Brain microvascular endothelial cell (primary cell): Measurements from ENCODE around the gene SPATA1.

Source experiments
- DNase-seq: peaks from one replicate; pipeline ENCODE4 v3.0.0-alpha.2; 2020
- H3K27ac ChIP-seq: fragments of 250-450 bp; sonication (Bioruptor Pico); 2 replicates; pipeline ENCODE4 v1.5.1; 2020; ENCODE audit warnings: mild to moderate bottlenecking, moderate library complexity
- H3K27me3 ChIP-seq: fragments of 250-450 bp; sonication (Bioruptor Pico); replicated peaks from 2 replicates; pipeline ENCODE4 v1.5.1; 2020; ENCODE audit warnings: mild to moderate bottlenecking
- H3K36me3 ChIP-seq: fragments of 250-450 bp; sonication (Bioruptor Pico); replicated peaks from 2 replicates; pipeline ENCODE4 v1.5.1; 2020; ENCODE audit warnings: mild to moderate bottlenecking
- H3K4me3 ChIP-seq: 2 replicates; pipeline ENCODE4 v1.5.1; 2011; ENCODE audit warnings: low read depth, mild to moderate bottlenecking, control low read depth, low read length, moderate library complexity
- CTCF ChIP-seq: IDR thresholded peaks from 2 replicates; pipeline ENCODE4 v1.5.1; 2011; ENCODE audit warnings: low read depth, mild to moderate bottlenecking, moderate library complexity, low read length, control low read depth, inconsistent platforms; ENCODE audit errors: missing control alignments
- in situ Hi-C: cut with HindIII; loops from 2 replicates; pipeline ENCODE4 v1.10.0; 2017; ENCODE audit warnings: low sequenced_read_pairs, low pct_ligation_motif_present

SPATA1 gene

GRCh38 chr1:84541679-84542078 is 35.5 kb downstream of the SPATA1 start:
- in situ Hi-C loops, result no loop called here
- H3K36me3 ChIP-seq, result no peaks in the 10 kb centered on the region

GRCh38 chr1:84550826-84551225 is 44.6 kb downstream of the SPATA1 start:
- Histone ChIP-seq H3K4me3 (no peak overlapping the region), H3K36me3 (peaks cover 1% of the 10 kb centered on the region), H3K27ac (no peak overlapping the region), H3K27me3 (no peaks in the 10 kb centered on the region)
- in situ Hi-C loops, result no loop called here
- no peak for DNase-seq
- TF ChIP-seq CTCF, result no peak

More at GRCh38 chr1:84541679-84542078, 35.5 kb downstream of the SPATA1 start:
- Histone ChIP-seq H3K27ac (no peak overlapping the region), H3K27me3 (no peaks in the 10 kb centered on the region), H3K4me3 (no peak overlapping the region)
- no peak for TF ChIP-seq CTCF
- no peak for DNase-seq

DNA sequence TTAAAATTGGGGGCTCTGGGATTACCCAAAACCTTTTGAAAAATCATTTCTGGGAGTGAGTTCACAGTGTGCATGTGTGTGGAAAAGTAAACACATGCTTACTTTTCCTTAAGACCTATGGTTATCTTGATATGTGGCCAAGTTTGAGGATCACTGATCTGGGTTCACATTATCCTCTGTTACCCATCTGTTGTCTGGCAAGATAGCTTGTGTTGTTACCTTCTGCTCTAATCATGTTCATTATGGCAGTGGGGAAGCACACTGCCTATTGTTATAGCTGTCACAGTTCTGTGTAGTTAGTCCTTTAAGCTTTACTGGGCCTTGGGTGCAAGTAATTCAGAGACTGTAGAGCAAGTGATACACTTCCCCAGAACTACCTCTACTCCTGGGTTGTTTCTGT is 63.0 kb downstream of the SPATA1 start:
- H3K4me3 ChIP-seq, result no peak overlapping the region
- peaks cover 3% of the 10 kb centered on the region for H3K36me3 ChIP-seq
- no peak overlapping the region for H3K27ac ChIP-seq
- in situ Hi-C loops, result no loop called here
- DNase-seq, result no peak
- no peak for TF ChIP-seq CTCF
- H3K27me3 ChIP-seq, result no peaks in the 10 kb centered on the region

GRCh38 chr1:84570436-84571149 is 64.4 kb downstream of the SPATA1 start:
- no peak for TF ChIP-seq CTCF
- no peak overlapping the region for H3K4me3 ChIP-seq
- H3K27ac ChIP-seq, result no peak overlapping the region
- no peak for DNase-seq
- peaks cover 3% of the 10 kb centered on the region for H3K36me3 ChIP-seq
- H3K27me3 ChIP-seq, result no peaks in the 10 kb centered on the region
- in situ Hi-C loops, result no loop called here

GRCh38 chr1:84571150-84571535 is 65.0 kb downstream of the SPATA1 start:
- H3K27me3 ChIP-seq, result no peaks in the 10 kb centered on the region
- H3K4me3 ChIP-seq, result no peak overlapping the region
- H3K27ac ChIP-seq, result no peak overlapping the region
- peaks cover 3% of the 10 kb centered on the region for H3K36me3 ChIP-seq
- DNase-seq, result peak; percentile 7
- no peak for TF ChIP-seq CTCF
- in situ Hi-C loops, result no loop called here

- Histone ChIP-seq H3K4me3 (peak overlapping the region; percentile 65), H3K27ac (peak overlapping the region; percentile 99), H3K27me3 (no peaks in the 10 kb centered on the region), H3K36me3 (peaks cover 3% of the 10 kb centered on the region)
- no peak for TF ChIP-seq CTCF
- peak; percentile 1 for DNase-seq
- in situ Hi-C loops, result no loop called here
Observed at GRCh38 chr1:84573481-84573966, 67.3 kb downstream of the SPATA1 start.
